Stimulated activated CD8-positive, alpha-beta memory T cell treated with anti-CD3 and anti-CD28 coated beads, Interleukin-15, amount 100 ng/mL, for 24 hours (primary cell): Measurements from ENCODE around the gene TMEM61.

Experiments
- DNase-seq: peaks from one replicate; pipeline ENCODE4 v3.0.0-alpha.2; 2020; ENCODE audit warnings: low read depth

The TMEM61 gene

GRCh38 chr1:55040083-55040932, 59.9 kb downstream of the TMEM61 start:
- DNase-seq: no peak

DNA sequence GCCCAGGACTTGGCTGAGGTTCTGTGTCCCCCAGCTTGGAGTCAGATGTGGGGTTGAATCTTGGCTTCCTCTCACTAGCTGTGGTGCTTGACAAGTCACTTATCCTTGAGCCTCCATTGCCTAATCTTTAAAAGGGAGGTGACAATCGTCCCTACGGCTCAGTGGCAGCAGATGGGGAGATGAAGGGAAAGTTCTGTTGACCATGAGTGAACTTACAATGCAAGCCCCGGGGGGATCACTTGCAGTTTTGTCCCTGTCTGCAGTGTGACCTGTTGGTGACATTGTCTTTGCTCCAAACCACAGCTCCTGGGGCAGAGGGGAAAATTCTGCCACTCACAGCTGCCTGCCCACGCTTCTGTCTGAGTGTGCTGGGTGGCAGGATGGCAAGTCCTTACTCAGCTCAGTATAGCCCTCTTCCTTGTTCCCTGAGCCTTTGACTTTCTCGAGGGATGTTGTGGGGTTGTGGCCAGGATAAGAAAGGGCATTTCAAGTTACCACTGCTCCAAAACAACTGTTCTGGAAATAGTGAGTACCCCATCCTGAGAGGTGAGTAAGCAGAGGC, 60.6 kb downstream of the TMEM61 start:
- no peak for DNase-seq

- no peak for DNase-seq
Observed at GRCh38 chr1:55041613-55042012, 61.2 kb downstream of the TMEM61 start.
